Measurements from ENCODE around the gene COG5. TPM values are rescaled to one million over a fixed set of nuclear protein-coding genes. Genes with fewer than 3 reads are reported as not detected.

Gene COG5
- total and polyA plus RNA-seq, 10 of the 15 experiments (the other 5 are each of a cell fraction or from before 2014, with no cell fraction given) = 5.5 to 27.9 (median 15.6) TPM

DNA sequence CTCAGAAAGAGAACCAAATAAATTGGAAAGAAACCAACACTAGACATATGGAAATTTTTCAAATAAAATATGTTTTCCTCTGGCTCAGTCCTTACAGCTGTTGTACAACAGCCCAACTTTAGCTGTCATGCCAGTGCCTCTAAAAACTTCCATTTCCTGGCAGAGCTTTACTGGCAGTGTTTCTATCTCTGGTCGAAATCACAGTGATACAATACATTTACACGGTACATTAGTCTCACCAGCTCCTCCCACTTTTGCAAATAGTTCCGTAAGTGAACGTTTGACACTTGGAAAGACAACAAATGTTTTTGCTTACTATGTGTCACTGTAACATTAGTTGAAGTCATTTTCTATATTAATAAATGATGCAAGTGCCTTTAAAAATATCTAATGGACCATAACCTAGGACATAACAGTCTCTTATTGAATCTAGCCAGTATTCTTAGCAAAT lies 46.1 kb upstream of the COG5 start:
- FAIRE-seq = no peak
- CTCF ChIA-PET = no interaction called here

DNA sequence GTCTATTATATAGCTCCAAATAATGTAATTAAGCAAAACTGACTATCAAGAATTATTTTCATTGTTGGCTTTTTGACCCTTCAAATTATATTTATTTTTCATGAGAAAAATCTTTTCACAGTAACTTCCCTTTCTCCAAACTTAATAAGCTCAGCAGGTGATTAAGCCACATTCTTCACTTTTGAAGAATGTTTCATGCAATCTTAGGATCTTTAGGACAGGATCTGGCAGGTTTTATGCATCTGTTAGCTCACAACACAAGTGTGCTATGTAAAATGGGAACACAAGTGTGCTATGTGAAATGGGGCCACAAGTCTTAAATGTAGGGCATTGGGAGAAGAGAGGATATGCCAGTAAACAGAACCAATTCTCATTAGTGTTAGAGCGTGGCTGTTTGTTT lies 42.6 kb upstream of the COG5 start:
- ATAC-seq = no peak
- no peaks in the 10 kb centered on the region for H3K27me3 ChIP-seq (replicated peaks in 1 of 2; ENCODE audit: control insufficient read depth in 2 of 2, insufficient read depth in 2 of 2, low read length in 1 of 2)
- H3K36me3 ChIP-seq (ENCODE audit: control insufficient read depth in 2 of 2, insufficient read depth in 2 of 2, low read length in 1 of 2) = peaks cover 0 to 5% of the 10 kb centered on the region in 2 experiments; a peak in 1 of 4 replicates
- H4K20me1 ChIP-seq (ENCODE audit: control insufficient read depth, insufficient read depth) = no peaks in the 10 kb centered on the region
- no peaks in the 10 kb centered on the region for H3K79me2 ChIP-seq (ENCODE audit: control insufficient read depth, insufficient read depth, low read length)
- ChIA-PET RAD21 (ENCODE audit: unreplicated experiment) (interaction anchor here (1.1 kb wide), 1 partner anchor 42 kb away, joined by 4 read pairs; no protein-coding TSS in a partner anchor), POLR2A (no interaction called here), SMC1A (ENCODE audit: uncharacterized antibody, unreplicated experiment) (interaction anchor here (1.3 to 2.1 kb wide), 2 partner anchors 11 to 13 kb away, joined by 6 read pairs; no protein-coding TSS in a partner anchor), CTCF (interaction anchor here (0.7 to 1.5 kb wide), 3 partner anchors 9 to 273 kb away, joined by 3 to 5 read pairs (median 4); no protein-coding TSS in a partner anchor)
- H3K4me1 ChIP-seq (ENCODE audit: control insufficient read depth, insufficient read depth, low read length) = no peaks in the 10 kb centered on the region
- no peak overlapping the region for H3K4me3 ChIP-seq
- WGBS (ENCODE audit: insufficient coverage, insufficient replicate concordance, low lambda C conversion rate, missing lambda C conversion rate) = 56% methylated on average over 1 of the region's 1 CpG
- no peak overlapping the region for H3K9ac ChIP-seq (ENCODE audit: control insufficient read depth, insufficient read depth, low read length)
- no peak for TF ChIP-seq TCF3 (IDR thresholded peaks at IDR 0.05; ENCODE audit: borderline replicate concordance, insufficient read depth, low read depth, low read length)
- no peaks in the 10 kb centered on the region for H3K9me3 ChIP-seq (replicated peaks; ENCODE audit: control insufficient read depth, insufficient read depth, low read length)
- BruUV-seq (replicated peaks) = no TSS peak
- no peak overlapping the region for H2AFZ ChIP-seq (ENCODE audit: control insufficient read depth, low read depth, low read length)
- FAIRE-seq = no peak
- no peak overlapping the region for H3K27ac ChIP-seq (ENCODE audit: control insufficient read depth, insufficient read depth)
- in situ Hi-C loops (cut with MboI) = no loop called here
- DNase-seq (ENCODE audit: low read depth, low spot score) = no peak
- H3K4me2 ChIP-seq (ENCODE audit: control insufficient read depth, insufficient read depth) = no peak overlapping the region
- intact Hi-C loops (cut with micrococcal nuclease; ENCODE audit: unreplicated experiment) = no loop called here

More for the DNA sequence above, 46.1 kb upstream of the COG5 start:
- no peaks in the 10 kb centered on the region for H3K79me2 ChIP-seq (ENCODE audit: control insufficient read depth, insufficient read depth, low read length)
- WGBS (ENCODE audit: insufficient coverage, insufficient replicate concordance, low lambda C conversion rate, missing lambda C conversion rate) = 84% methylated on average over 4 of the region's 4 CpGs
- H3K4me1 ChIP-seq (ENCODE audit: control insufficient read depth, insufficient read depth, low read length) = no peaks in the 10 kb centered on the region
- H3K36me3 ChIP-seq (ENCODE audit: control insufficient read depth in 2 of 2, insufficient read depth in 2 of 2, low read length in 1 of 2) = peaks cover 0 to 5% of the 10 kb centered on the region in 2 experiments; a peak in 1 of 4 replicates
- no peaks in the 10 kb centered on the region for H3K9me3 ChIP-seq (replicated peaks; ENCODE audit: control insufficient read depth, insufficient read depth, low read length)
- ChIA-PET SMC1A (ENCODE audit: uncharacterized antibody, unreplicated experiment) (interaction anchor here (2.4 kb wide), 1 partner anchor 12 kb away, joined by 6 read pairs; no protein-coding TSS in a partner anchor), POLR2A (no interaction called here), RAD21 (ENCODE audit: unreplicated experiment) (no interaction called here)
- H3K27ac ChIP-seq (ENCODE audit: control insufficient read depth, insufficient read depth) = no peak overlapping the region
- H3K27me3 ChIP-seq (replicated peaks in 1 of 2; ENCODE audit: control insufficient read depth in 2 of 2, insufficient read depth in 2 of 2, low read length in 1 of 2) = no peaks in the 10 kb centered on the region
- H4K20me1 ChIP-seq (ENCODE audit: control insufficient read depth, insufficient read depth) = no peaks in the 10 kb centered on the region
- no peak overlapping the region for H3K9ac ChIP-seq (ENCODE audit: control insufficient read depth, insufficient read depth, low read length)
- no peak overlapping the region for H2AFZ ChIP-seq (ENCODE audit: control insufficient read depth, low read depth, low read length)
- DNase-seq (ENCODE audit: low read depth, low spot score) (no peak), ATAC-seq (no peak)
- no peak for TF ChIP-seq JUND (IDR thresholded peaks at IDR 0.05; ENCODE audit: low read depth, low read length)
- TF ChIP-seq SREBF1 (IDR thresholded peaks at IDR 0.05; ENCODE audit: low read length) = no peak
- TF ChIP-seq MTA2 (IDR thresholded peaks at IDR 0.05; ENCODE audit: low read depth) = no peak
- no peak for TF ChIP-seq HDGF (IDR thresholded peaks at IDR 0.05)
- TF ChIP-seq LARP7 (IDR thresholded peaks at IDR 0.05) = no peak
- TF ChIP-seq SUZ12 (IDR thresholded peaks at IDR 0.05; ENCODE audit: unreplicated experiment) = no peak
- TF ChIP-seq RFX5 (IDR thresholded peaks at IDR 0.05; ENCODE audit: low read depth, low read length) = no peak
- TF ChIP-seq, protein P1, sequence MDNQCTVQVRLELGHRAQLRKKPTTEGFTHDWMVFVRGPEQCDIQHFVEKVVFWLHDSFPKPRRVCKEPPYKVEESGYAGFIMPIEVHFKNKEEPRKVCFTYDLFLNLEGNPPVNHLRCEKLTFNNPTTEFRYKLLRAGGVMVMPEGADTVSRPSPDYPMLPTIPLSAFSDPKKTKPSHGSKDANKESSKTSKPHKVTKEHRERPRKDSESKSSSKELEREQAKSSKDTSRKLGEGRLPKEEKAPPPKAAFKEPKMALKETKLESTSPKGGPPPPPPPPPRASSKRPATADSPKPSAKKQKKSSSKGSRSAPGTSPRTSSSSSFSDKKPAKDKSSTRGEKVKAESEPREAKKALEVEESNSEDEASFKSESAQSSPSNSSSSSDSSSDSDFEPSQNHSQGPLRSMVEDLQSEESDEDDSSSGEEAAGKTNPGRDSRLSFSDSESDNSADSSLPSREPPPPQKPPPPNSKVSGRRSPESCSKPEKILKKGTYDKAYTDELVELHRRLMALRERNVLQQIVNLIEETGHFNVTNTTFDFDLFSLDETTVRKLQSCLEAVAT (IDR thresholded peaks at IDR 0.05) = no peak
- H3K4me3 ChIP-seq = no peak overlapping the region
- in situ Hi-C loops (cut with MboI) (no loop called here), intact Hi-C loops (cut with micrococcal nuclease; ENCODE audit: unreplicated experiment) (no loop called here)
- no peak overlapping the region for H3K4me2 ChIP-seq (ENCODE audit: control insufficient read depth, insufficient read depth)
- no TSS peak for BruUV-seq (replicated peaks)
